IMR-90 (cell line): ENCODE measurements around the gene SNX22. TPM values are rescaled to one million over a fixed set of nuclear protein-coding genes. Genes with fewer than 3 reads are reported as not detected.
A peak's percentile ranks its signal among the peaks of the same experiment; 100 is the strongest.

Source experiments
- ATAC-seq: fragments of 200-7000 bp; cut with Tn5 transposase; 2 replicates; pipeline ENCODE4 v1.9.1; 2020; ENCODE audit warnings: low read depth, mild to moderate bottlenecking, moderate library complexity
- BruUV-seq: library from RNA; stranded (reverse); fragments of 400-500 nt; replicated peaks from 2 replicates; lab custom pipeline; 2021; lab: Mats Ljungman, UMichigan
- CTCF ChIA-PET: fragments of 300-600 bp; formaldehyde crosslinking; extraction: SDS; loops from one replicate; lab custom pipeline; 2021; ENCODE audit warnings: antibody characterized with exemption; lab: Yijun Ruan, JAX
- POLR2A ChIA-PET: fragments of 300-600 bp; sonication (Branson Sonifier 250); formaldehyde crosslinking; loops from one replicate; lab custom pipeline; 2022; ENCODE audit warnings: antibody characterized with exemption; ENCODE audit not compliant: unreplicated experiment; lab: Charles Lee
- DNase-seq: peaks from one replicate; pipeline ENCODE4 v3.0.0; 2013
- H2AFZ ChIP-seq: replicated peaks from 2 replicates; pipeline ENCODE3; 2013; ENCODE audit warnings: low read length, mild to moderate bottlenecking; ENCODE audit not compliant: poor library complexity
- H2AK5ac ChIP-seq: 2 replicates; pipeline ENCODE4 v1.6.1; 2013; ENCODE audit warnings: low read depth, low read length, inconsistent platforms
- H2AK9ac ChIP-seq: replicated peaks from 2 replicates; pipeline ENCODE3; 2013; ENCODE audit warnings: mild to moderate bottlenecking, low read depth, low read length, moderate library complexity; ENCODE audit not compliant: poor library complexity
- H2BK120ac ChIP-seq: 2 replicates; pipeline ENCODE4 v1.6.1; 2013; ENCODE audit warnings: low read depth, low read length, inconsistent platforms
- H2BK15ac ChIP-seq: 3 replicates; pipeline ENCODE4 v1.6.1; 2013; ENCODE audit warnings: low read depth, low read length, inconsistent platforms
- H2BK20ac ChIP-seq: 2 replicates; pipeline ENCODE4 v1.6.1; 2013; ENCODE audit warnings: low read depth, mild to moderate bottlenecking, inconsistent platforms, low read length, moderate library complexity
- H2BK5ac ChIP-seq: 2 replicates; pipeline ENCODE4 v1.6.1; 2013; ENCODE audit warnings: mild to moderate bottlenecking, low read depth, low read length, inconsistent platforms; ENCODE audit not compliant: poor library complexity, severe bottlenecking
- H3K14ac ChIP-seq: replicated peaks from 2 replicates; pipeline ENCODE4 v1.6.1; 2013; ENCODE audit warnings: low read depth, low read length, inconsistent platforms
- H3K18ac ChIP-seq: 2 replicates; pipeline ENCODE4 v1.6.1; 2013; ENCODE audit warnings: low read depth, low read length, control low read depth
- H3K23ac ChIP-seq: 2 replicates; pipeline ENCODE4 v1.6.1; 2013; ENCODE audit warnings: low read depth, low read length, inconsistent platforms
- H3K27ac ChIP-seq: 2 replicates; pipeline ENCODE4 v1.5.1; 2013; ENCODE audit warnings: mild to moderate bottlenecking, control low read depth, low read length; ENCODE audit not compliant: insufficient read depth
- H3K27me3 ChIP-seq: 2 replicates; pipeline ENCODE4 v1.6.1; 2013; ENCODE audit warnings: low read length; ENCODE audit not compliant: control insufficient read depth, insufficient read depth
- H3K36me3 ChIP-seq: 2 replicates; pipeline ENCODE4 v1.6.1; 2013; ENCODE audit warnings: low read length, mixed read lengths; ENCODE audit not compliant: control insufficient read depth, insufficient read depth
- H3K4ac ChIP-seq: 2 replicates; pipeline ENCODE4 v1.6.1; 2013; ENCODE audit warnings: low read depth, low read length, inconsistent platforms
- H3K4me1 ChIP-seq: 2 replicates; pipeline ENCODE4 v1.6.1; 2013; ENCODE audit warnings: low read length, mixed read lengths; ENCODE audit not compliant: control insufficient read depth, insufficient read depth
- H3K4me2 ChIP-seq: 2 replicates; pipeline ENCODE4 v1.6.1; 2013; ENCODE audit warnings: low read depth, mild to moderate bottlenecking, control low read depth, low read length, moderate library complexity
- H3K4me3 ChIP-seq: 2 replicates; pipeline ENCODE4 v1.5.1; 2013; ENCODE audit warnings: low read depth, mild to moderate bottlenecking, control low read depth, low read length, moderate library complexity; ENCODE audit not compliant: insufficient read depth
- H3K56ac ChIP-seq: 2 replicates; pipeline ENCODE4 v1.6.1; 2013; ENCODE audit warnings: low read length, inconsistent platforms; ENCODE audit not compliant: insufficient read depth; ENCODE audit errors: extremely low read depth
- H3K79me1 ChIP-seq, 2 experiments: 2 replicates each; pipeline ENCODE4 v1.6.1; 2013; ENCODE audit warnings: low read length in 2 of 2, inconsistent platforms in 1 of 2, low read depth in 1 of 2
- H3K9ac ChIP-seq: 2 replicates; pipeline ENCODE4 v1.6.1; 2013; ENCODE audit warnings: low read depth, low read length, control low read depth
- H3K9me1 ChIP-seq: 2 replicates; pipeline ENCODE4 v1.6.1; 2013; ENCODE audit warnings: low read length, inconsistent platforms; ENCODE audit not compliant: insufficient read depth
- H3K9me3 ChIP-seq: 2 replicates; pipeline ENCODE4 v1.6.1; 2013; ENCODE audit warnings: low read length; ENCODE audit not compliant: control insufficient read depth, insufficient read depth
- H4K20me1 ChIP-seq: 2 replicates; pipeline ENCODE4 v1.6.1; 2013; ENCODE audit warnings: low read length, inconsistent platforms; ENCODE audit not compliant: insufficient read depth
- H4K5ac ChIP-seq: 2 replicates; pipeline ENCODE4 v1.6.1; 2013; ENCODE audit warnings: mild to moderate bottlenecking, low read depth, low read length, control low read depth
- H4K8ac ChIP-seq, 2 experiments: 2 replicates each; pipeline ENCODE4 v1.6.1; 2013; ENCODE audit warnings: low read depth in 2 of 2, low read length in 2 of 2, control low read depth in 1 of 2, inconsistent platforms in 1 of 2
- H4K91ac ChIP-seq: 2 replicates; pipeline ENCODE4 v1.6.1; 2013; ENCODE audit warnings: low read depth, low read length, inconsistent platforms; ENCODE audit not compliant: insufficient read depth
- CEBPB ChIP-seq: IDR thresholded peaks from 2 replicates; pipeline ENCODE4 v1.6.1; 2012; ENCODE audit warnings: low read depth, low read length, improper control_type of control experiment
- RCOR1 ChIP-seq: IDR thresholded peaks from 2 replicates; pipeline ENCODE4 v1.6.1; 2012; ENCODE audit warnings: mild to moderate bottlenecking, low read length, improper control_type of control experiment; ENCODE audit not compliant: insufficient replicate concordance
- WGBS, 2 experiments: methylation state at CpG; one replicate each; pipeline versions ENCODE4 v1.1.5 to v1.1.7; 2013; ENCODE audit warnings: missing lambda C conversion rate in 2 of 2; ENCODE audit not compliant: insufficient read length in 1 of 2; ENCODE audit errors: extremely low coverage in 2 of 2; 5-methylcytosine and 5-hydroxymethylcytosine counted together
- dilution Hi-C: fragments of 300-500 bp; cut with HindIII; formaldehyde crosslinking; loops from one replicate; pipeline ENCODE4 v1.14.3; 2018; ENCODE audit warnings: low sequenced_read_pairs; ENCODE audit not compliant: unreplicated experiment
- in situ Hi-C: fragments of 300-500 bp; cut with MboI; formaldehyde crosslinking; loops from 3 replicates; pipeline ENCODE4 v1.14.3; 2019; ENCODE audit warnings: low sequenced_read_pairs, inconsistent platforms, mixed read lengths
- intact Hi-C: fragments of 100-400 bp; cut with micrococcal nuclease; formaldehyde crosslinking; loops from 2 replicates; pipeline ENCODE4 v1.10.0; 2022
- polyA plus RNA-seq, 3 experiments: library from polyadenylated mRNA; depleted of rRNA; stranded (reverse); fragments of >200 nt; gene quantifications; 2 replicates each; pipeline ENCODE4 v1.2.3, GENCODE V29; 2012; ENCODE audit warnings: low replicate concordance in 1 of 3
- total RNA-seq: library from RNA; depleted of rRNA; stranded (reverse); fragments of >200 nt; gene quantifications from 2 replicates; pipeline ENCODE4 v1.2.3, GENCODE V29; 2012
- TF ChIP-seq, protein P1 (sequence below): fragments of 150-350 bp; IDR thresholded peaks from 2 replicates; pipeline ENCODE4 v1.6.1; 2017; ENCODE audit warnings: mild to moderate bottlenecking, antibody characterized with exemption, low read length, low read depth

SNX22 gene
- total and polyA plus RNA-seq, 2 of the 4 experiments (the other 2 are of a cell fraction), result 0.12 to 0.18 TPM

DNA sequence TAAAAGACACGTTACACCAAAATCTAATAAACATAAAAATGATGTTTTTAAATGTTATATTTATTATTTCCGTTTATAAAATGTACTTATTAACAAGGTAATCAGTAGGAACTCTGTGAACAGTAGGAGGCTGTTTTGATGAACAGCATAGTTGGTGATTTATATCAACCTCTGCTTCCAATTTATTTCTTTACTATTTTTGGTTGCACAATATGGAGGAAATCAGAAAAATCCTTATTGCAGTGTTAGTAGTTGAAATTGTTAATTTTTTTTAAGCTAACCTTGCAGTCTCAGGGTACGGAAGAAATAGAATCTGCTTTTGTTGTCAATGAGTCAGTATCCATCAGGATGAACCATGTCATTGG is 5.0 kb upstream of the SNX22 start:
- Histone ChIP-seq H3K27ac (no peak overlapping the region), H3K79me1 (no peaks in the 10 kb centered on the region), H3K56ac (no peak overlapping the region), H3K18ac (no peak overlapping the region), H2BK120ac (no peak overlapping the region), H3K14ac (no peak overlapping the region), H4K5ac (no peak overlapping the region), H2BK15ac (no peak overlapping the region), H3K36me3 (peaks cover 13% of the 10 kb centered on the region), H3K27me3 (no peaks in the 10 kb centered on the region; the same call in 1 of the 2 replicates), H2BK5ac (no peak overlapping the region), H2AK9ac (no peak overlapping the region), H4K20me1 (no peaks in the 10 kb centered on the region), H2AK5ac (no peak overlapping the region), H3K23ac (no peak overlapping the region), H3K9ac (no peak overlapping the region), H2BK20ac (no peak overlapping the region), H3K9me1 (peaks cover 6% of the 10 kb centered on the region; the same call in 1 of the 2 replicates), H4K91ac (no peak overlapping the region), H3K4ac (no peak overlapping the region), H3K9me3 (no peaks in the 10 kb centered on the region), H3K4me3 (no peak overlapping the region), H2AFZ (no peak overlapping the region), H4K8ac (no peak overlapping the region), H3K4me2 (no peak overlapping the region), H3K4me1 (no peaks in the 10 kb centered on the region; the same call in 1 of the 2 replicates)
- CTCF ChIA-PET, result no interaction called here
- WGBS, 2 experiments, result no CpG with 5 or more reads among the region's 3 CpGs
- BruUV-seq, result no TSS peak
- POLR2A ChIA-PET, result no interaction called here
- dilution Hi-C loops, result no loop called here
- intact Hi-C loops, result loop anchor here (5.0 kb wide), 1 partner anchor 34 kb away; no protein-coding TSS in a partner anchor
- in situ Hi-C loops, result no loop called here
- no peak for ATAC-seq
- no peak for DNase-seq
- TF ChIP-seq CEBPB (peak; percentile 68), RCOR1 (no peak)
- TF ChIP-seq, protein P1, sequence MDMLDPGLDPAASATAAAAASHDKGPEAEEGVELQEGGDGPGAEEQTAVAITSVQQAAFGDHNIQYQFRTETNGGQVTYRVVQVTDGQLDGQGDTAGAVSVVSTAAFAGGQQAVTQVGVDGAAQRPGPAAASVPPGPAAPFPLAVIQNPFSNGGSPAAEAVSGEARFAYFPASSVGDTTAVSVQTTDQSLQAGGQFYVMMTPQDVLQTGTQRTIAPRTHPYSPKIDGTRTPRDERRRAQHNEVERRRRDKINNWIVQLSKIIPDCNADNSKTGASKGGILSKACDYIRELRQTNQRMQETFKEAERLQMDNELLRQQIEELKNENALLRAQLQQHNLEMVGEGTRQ, result no peak
